Stimulated activated CD8-positive, alpha-beta memory T cell treated with anti-CD3 and anti-CD28 coated beads, Interleukin-4, amount 100 ng/mL, for 48 hours (primary cell): Measurements from ENCODE around the gene NEURL1.
"Not testable (repeated sequence)": the region's sequence is repeated elsewhere in the genome, so short reads cannot be mapped to it uniquely, and the experiment has no call there.

Experiments used
- DNase-seq: peaks from one replicate; pipeline ENCODE4 v3.0.0-alpha.2; 2020

The NEURL1 gene

DNA sequence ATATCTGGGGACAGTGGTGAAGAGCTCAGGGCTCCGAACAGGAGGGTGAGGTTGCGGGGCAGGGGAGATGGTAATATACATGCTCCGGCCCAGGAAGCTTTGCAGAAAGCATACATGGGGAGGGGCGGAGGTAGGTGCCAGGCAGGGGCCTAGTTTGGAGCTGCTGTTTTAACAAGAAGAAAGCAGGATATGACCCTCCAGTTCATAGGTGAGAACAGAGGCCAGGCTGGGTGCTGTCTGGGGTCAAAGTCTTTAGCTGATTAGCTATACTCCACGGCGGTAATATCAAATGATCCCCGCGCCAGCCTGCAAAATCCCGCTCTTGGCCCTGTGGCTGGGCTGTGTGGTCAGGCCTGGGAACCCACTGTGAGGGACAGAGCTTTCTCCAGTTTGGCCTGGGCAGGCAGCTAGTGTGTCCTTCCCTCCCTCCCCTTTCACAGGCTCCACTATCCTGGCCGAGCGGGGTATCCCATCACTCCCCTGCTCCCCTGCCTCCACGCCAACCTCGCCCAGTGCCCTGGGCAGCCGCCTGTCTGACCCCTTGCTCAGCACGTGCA lies 95.6 kb downstream of the NEURL1 start:
- no peak for DNase-seq

GRCh38 chr10:103590060-103590459 lies 96.6 kb downstream of the NEURL1 start:
- no peak for DNase-seq

DNA sequence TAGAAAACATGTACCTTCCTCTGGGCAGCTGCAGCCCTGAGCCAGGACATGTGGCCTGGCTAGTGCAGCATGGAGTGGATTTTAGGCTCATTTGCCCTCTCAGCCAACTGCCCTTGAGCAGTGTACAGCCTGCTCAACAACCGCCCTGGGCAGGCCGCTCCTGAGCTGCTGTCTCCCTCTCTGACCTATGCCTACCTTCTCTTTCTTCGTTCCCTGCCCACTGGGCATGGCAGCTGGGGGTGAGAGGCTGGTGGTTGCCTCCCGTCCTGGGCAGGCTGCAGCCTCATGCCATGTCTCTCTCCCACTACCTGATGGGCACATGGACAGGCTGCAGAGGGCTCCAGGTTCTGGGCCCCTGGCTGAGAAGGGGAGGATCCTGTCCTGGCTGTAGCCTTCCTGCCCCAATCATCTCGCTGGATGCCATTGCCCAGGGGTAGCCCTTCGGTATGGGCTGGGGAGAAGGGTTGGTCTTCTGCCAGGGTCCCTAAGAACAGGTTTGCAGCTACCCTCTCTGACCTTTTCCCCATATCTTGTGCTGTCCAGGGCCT lies 97.3 kb downstream of the NEURL1 start:
- no peak for DNase-seq

GRCh38 chr10:103592186-103593021 lies 98.9 kb downstream of the NEURL1 start:
- DNase-seq = peak; percentile 71

DNA sequence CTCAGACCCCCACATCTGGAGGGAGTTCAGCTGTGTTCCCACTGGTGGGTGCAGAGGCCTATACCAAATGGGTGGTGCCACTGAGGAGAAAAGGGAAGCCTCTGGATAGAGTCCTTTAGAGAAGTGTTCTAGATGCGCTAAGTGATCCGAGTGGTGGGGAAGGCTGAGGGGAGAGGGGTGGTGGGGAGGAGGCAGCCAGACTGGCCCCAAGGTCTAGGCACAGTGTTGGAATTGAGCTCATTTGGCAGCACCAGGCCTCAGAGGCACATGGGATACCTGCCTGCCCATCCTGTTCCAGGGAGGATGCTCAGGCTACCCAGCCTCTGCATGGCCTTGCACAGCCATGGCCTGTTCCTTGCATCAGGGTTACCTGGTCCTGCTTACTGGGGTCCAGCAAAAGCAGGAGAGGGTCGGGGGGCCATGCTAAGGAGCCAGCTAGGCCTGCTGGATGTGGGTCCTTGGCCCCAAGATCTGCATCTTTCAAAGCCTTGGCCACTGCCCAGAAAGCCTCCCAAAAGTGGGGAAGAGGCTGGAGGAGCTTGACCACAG lies 99.6 kb downstream of the NEURL1 start:
- DNase-seq = no peak

- DNase-seq = no peak
Measured at GRCh38 chr10:103595933-103596726, 102.6 kb downstream of the NEURL1 start.

- no peak for DNase-seq
Measured at GRCh38 chr10:103597003-103597402, 103.5 kb downstream of the NEURL1 start.

GRCh38 chr10:103598654-103599115 lies 105.2 kb downstream of the NEURL1 start:
- DNase-seq = peak; percentile 38

- no peak for DNase-seq
Measured at GRCh38 chr10:103599211-103599610, 105.7 kb downstream of the NEURL1 start.

GRCh38 chr10:103599907-103600306 lies 106.4 kb downstream of the NEURL1 start:
- no peak for DNase-seq

DNA sequence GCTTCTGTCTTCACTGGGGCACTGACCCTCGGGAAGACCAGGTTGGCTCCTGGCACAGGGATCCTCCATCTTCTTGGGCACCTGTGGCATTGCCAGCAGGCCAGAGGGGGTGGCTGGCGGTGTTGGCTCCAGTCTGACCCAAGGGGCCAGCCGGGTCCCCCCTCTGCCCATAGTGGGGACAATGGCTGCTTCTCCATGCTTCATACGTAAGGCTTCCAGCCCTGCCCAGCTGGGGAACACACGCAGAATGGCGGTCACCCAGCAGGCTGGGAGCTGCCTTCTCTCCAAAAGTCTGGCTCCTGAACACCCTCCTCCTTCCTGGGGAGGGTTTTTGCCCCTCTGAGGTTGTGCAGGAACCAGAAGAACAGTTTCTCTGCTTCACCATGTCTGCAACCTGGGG lies 106.8 kb downstream of the NEURL1 start:
- DNase-seq = no peak

- no peak for DNase-seq
Measured at GRCh38 chr10:103600956-103601569, 107.6 kb downstream of the NEURL1 start.

GRCh38 chr10:103602028-103602851 lies 108.7 kb downstream of the NEURL1 start:
- DNase-seq = no peak

GRCh38 chr10:103602852-103603155 lies 109.3 kb downstream of the NEURL1 start:
- no peak for DNase-seq

DNA sequence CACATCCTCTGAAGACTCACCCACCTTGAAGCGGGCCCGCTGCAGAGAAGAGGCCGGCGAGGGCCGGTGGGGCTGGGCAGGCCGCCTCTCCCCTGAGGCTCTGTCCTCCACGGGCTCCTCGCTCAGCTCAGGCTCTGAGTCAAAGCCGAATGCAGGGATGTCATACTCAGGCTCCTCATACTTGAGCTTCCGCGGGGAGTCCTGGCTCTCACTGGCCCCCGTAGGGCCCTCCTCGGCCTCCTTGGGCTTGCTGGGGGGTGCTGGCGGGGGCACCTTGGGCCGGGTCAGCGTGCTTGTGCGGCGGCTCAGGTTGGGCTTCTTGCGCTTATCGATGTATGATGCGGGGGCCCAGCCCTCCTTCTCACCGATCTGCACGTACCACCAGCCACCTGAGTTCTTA lies 109.9 kb downstream of the NEURL1 start:
- no peak for DNase-seq

DNA sequence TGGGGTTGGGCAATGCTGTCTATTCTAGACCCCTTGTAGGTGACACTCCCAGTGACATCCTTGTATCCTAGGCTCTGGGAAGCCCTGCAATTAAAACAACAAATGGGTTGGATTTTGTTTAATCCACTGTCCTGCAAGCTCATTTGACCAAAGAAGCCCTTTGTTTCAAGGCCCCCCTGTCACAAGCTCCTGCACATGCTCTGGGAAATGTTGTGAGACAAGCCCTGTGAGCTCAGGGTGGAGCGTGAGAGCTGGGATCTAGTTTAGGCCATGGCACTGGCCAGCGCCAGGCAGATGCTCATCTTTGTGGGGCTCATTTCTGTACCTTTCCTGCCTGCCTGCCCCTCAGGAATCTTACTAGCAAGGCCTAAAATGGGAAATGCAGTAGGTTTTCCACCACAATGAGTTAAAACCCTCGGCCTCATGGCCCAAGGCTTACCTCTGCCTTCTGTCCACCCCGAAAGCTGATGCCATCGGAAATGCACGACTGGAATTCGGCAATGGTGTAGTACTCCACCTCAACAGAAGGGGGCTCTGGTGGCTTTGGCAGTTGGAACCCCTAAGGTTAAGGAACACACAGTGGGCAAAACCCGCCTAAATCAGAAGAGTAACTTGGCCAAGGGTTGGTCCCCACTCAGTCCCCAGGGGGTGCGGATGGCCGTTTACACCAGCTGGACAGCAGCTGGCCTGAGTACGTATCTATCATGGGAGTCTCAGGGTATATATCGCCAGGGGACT lies 112.0 kb downstream of the NEURL1 start:
- peak; percentile 72 for DNase-seq

DNA sequence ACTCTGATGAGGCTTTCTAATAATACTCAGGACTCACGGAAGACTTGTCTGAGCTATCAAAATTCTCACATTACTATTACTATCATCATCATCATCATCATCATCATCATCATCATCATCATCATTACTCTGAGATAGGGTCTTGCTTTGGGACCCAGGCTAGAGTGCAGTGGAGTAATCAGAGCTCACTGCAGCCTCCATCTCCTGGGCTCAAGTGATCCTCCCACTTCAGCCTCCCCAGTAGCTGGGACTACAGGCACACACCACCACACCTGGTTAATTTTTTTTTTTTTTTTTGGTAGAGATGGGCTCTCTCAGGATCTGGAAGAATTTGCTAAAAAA lies 112.6 kb downstream of the NEURL1 start:
- not testable (repeated sequence) for DNase-seq

- not testable (repeated sequence) for DNase-seq
Measured at GRCh38 chr10:103607051-103607450, 113.5 kb downstream of the NEURL1 start.

- DNase-seq = not testable (repeated sequence)
Measured at GRCh38 chr10:103608056-103608455, 114.6 kb downstream of the NEURL1 start.

- no peak for DNase-seq
Measured at GRCh38 chr10:103609231-103610082, 116.0 kb downstream of the NEURL1 start.
